A549 (cell line): Measurements from ENCODE around the gene EML4. TPM values are rescaled to one million over a fixed set of nuclear protein-coding genes. Genes with fewer than 3 reads are reported as not detected.
A peak's percentile ranks its signal among the peaks of the same experiment; 100 is the strongest.

Experiments
- ATAC-seq, 2 experiments: fragments of 200-7000 bp in 1 of 2; fragments of >200 bp in 1 of 2; cut with Nextera tagmentation in 1 of 2; cut with Tn5 transposase in 1 of 2; 3 replicates each; pipeline versions ENCODE4 v1.8.0 to v1.9.1; 2018 to 2020; ENCODE audit warnings: mild to moderate bottlenecking in 1 of 2, moderate library complexity in 1 of 2
- CTCF ChIA-PET: fragments of 300-600 bp; sonication (Branson Sonifier 250); formaldehyde crosslinking; extraction: SDS; loops from one replicate; lab custom pipeline; 2021; ENCODE audit warnings: antibody characterized with exemption, inconsistent platforms; lab: Yijun Ruan, JAX
- POLR2A ChIA-PET: fragments of 350-600 bp; formaldehyde crosslinking; extraction: SDS; loops from one replicate; lab custom pipeline; 2021; ENCODE audit warnings: antibody characterized with exemption, inconsistent platforms; lab: Yijun Ruan, JAX
- DNase-seq, 2 experiments: peaks; one replicate each; pipeline versions ENCODE4 v3.0.0 to v3.0.0-alpha.2; 2011 to 2016; ENCODE audit warnings: low read depth in 1 of 2, low spot score in 1 of 2
- FAIRE-seq: peaks from 2 replicates; lab custom pipeline; 2011; peaks lifted over from hg19 to GRCh38; lab: Jason Lieb, UNC
- H3K27ac ChIP-seq, 2 experiments: fragments of >200 bp; sonication (Bioruptor Twin); formaldehyde crosslinking; 3 replicates each; pipeline ENCODE4 v1.5.1; 2016 to 2017
- H3K4me1 ChIP-seq: fragments of >200 bp; sonication (Bioruptor Twin); formaldehyde crosslinking; 3 replicates; pipeline ENCODE4 v1.6.1; 2016
- H3K4me2 ChIP-seq: fragments of >200 bp; sonication (Bioruptor Twin); formaldehyde crosslinking; 3 replicates; pipeline ENCODE4 v1.6.1; 2016
- H3K4me3 ChIP-seq: fragments of >200 bp; sonication (Bioruptor Twin); formaldehyde crosslinking; 3 replicates; pipeline ENCODE4 v1.5.1; 2016
- H3K9me3 ChIP-seq: fragments of >200 bp; sonication (Bioruptor Twin); formaldehyde crosslinking; 3 replicates; pipeline ENCODE4 v1.6.1; 2016
- ATOH8 ChIP-seq: fragments of 250-450 bp; sonication (Bioruptor Pico); IDR thresholded peaks from 2 replicates; pipeline ENCODE4 v1.5.0; 2020; ENCODE audit warnings: low read depth, mild to moderate bottlenecking, moderate library complexity
- BHLHE40 ChIP-seq: IDR thresholded peaks from 2 replicates; pipeline ENCODE4 v1.6.1; 2012; ENCODE audit warnings: low read depth, low read length, inconsistent platforms
- CBX8 ChIP-seq: fragments of 200-600 bp; sonication (generic); IDR thresholded peaks from 2 replicates; pipeline ENCODE4 v1.6.1; 2016
- CEBPB ChIP-seq, 2 experiments: fragments of >200 bp in 1 of 2; sonication (Bioruptor Twin) in 1 of 2; formaldehyde crosslinking in 1 of 2; IDR thresholded peaks; 2 replicates each; pipeline ENCODE4 v1.6.1; 2012 to 2016
- EHF ChIP-seq: fragments of 250-450 bp; sonication (Bioruptor Pico); IDR thresholded peaks from 2 replicates; pipeline ENCODE4 v1.5.0; 2020; ENCODE audit warnings: mild to moderate bottlenecking
- EP300 ChIP-seq, 2 experiments: fragments of >200 bp; sonication (Bioruptor Twin); formaldehyde crosslinking; IDR thresholded peaks; 2 replicates in 1 of 2; 3 replicates in 1 of 2; pipeline ENCODE4 v1.6.1; 2016 to 2017
- ESRRA ChIP-seq: fragments of 150-350 bp; IDR thresholded peaks from 2 replicates; pipeline ENCODE4 v1.6.1; 2014; ENCODE audit warnings: mild to moderate bottlenecking, low read length, borderline replicate concordance
- FOSB ChIP-seq: fragments of 250-450 bp; sonication (Bioruptor Pico); IDR thresholded peaks from 2 replicates; pipeline ENCODE4 v1.5.0; 2020; ENCODE audit warnings: mild to moderate bottlenecking, moderate library complexity
- FOSL2 ChIP-seq, 2 experiments: fragments of 450-650 bp in 1 of 2; fragments of >200 bp in 1 of 2; sonication (Bioruptor Twin) in 1 of 2; formaldehyde crosslinking; IDR thresholded peaks; 2 replicates each; pipeline versions ENCODE4 v1.5.0 to v1.6.1; 2016 to 2020; ENCODE audit warnings: mild to moderate bottlenecking in 1 of 2, moderate library complexity in 1 of 2
- FOXS1 ChIP-seq: fragments of 250-450 bp; sonication (Bioruptor Pico); IDR thresholded peaks from 2 replicates; pipeline ENCODE4 v1.5.0; 2020; ENCODE audit warnings: mild to moderate bottlenecking, moderate library complexity
- GATA3 ChIP-seq: IDR thresholded peaks from 2 replicates; pipeline ENCODE4 v1.6.1; 2012; ENCODE audit warnings: borderline replicate concordance
- HMGXB4 ChIP-seq: fragments of 250-450 bp; sonication (Bioruptor Pico); IDR thresholded peaks from 2 replicates; pipeline ENCODE4 v1.5.0; 2021; ENCODE audit warnings: mild to moderate bottlenecking, moderate library complexity, borderline replicate concordance
- HOXB13 ChIP-seq: fragments of 250-450 bp; sonication (Bioruptor Pico); IDR thresholded peaks from 2 replicates; pipeline ENCODE4 v1.5.0; 2020; ENCODE audit warnings: low read depth, mild to moderate bottlenecking, moderate library complexity
- HOXB5 ChIP-seq: fragments of 250-450 bp; sonication (Bioruptor Pico); IDR thresholded peaks from 2 replicates; pipeline ENCODE4 v1.5.0; 2020; ENCODE audit warnings: mild to moderate bottlenecking, moderate library complexity
- KDM1A ChIP-seq: fragments of 200-600 bp; sonication (generic); IDR thresholded peaks from 2 replicates; pipeline ENCODE4 v1.6.1; 2016; ENCODE audit warnings: low read depth, mild to moderate bottlenecking
- KDM5A ChIP-seq: fragments of 200-600 bp; sonication (generic); IDR thresholded peaks from 2 replicates; pipeline ENCODE4 v1.6.1; 2016; ENCODE audit warnings: antibody characterized with exemption, mild to moderate bottlenecking
- MAFK ChIP-seq: fragments of 450-650 bp; IDR thresholded peaks from 2 replicates; pipeline ENCODE4 v1.6.1; 2014; ENCODE audit not compliant: partially characterized antibody
- MAX ChIP-seq: IDR thresholded peaks from 2 replicates; pipeline ENCODE4 v1.6.1; 2012
- NPAS2 ChIP-seq: fragments of 250-450 bp; sonication (Bioruptor Pico); IDR thresholded peaks from 2 replicates; pipeline ENCODE4 v1.8.0; 2022; ENCODE audit warnings: mild to moderate bottlenecking, moderate library complexity, borderline replicate concordance
- POLR2AphosphoS2 ChIP-seq: conservative IDR thresholded peaks from 2 replicates; pipeline ENCODE4 v1.6.1; 2012; ENCODE audit warnings: low read length, improper control_type of control experiment, inconsistent platforms
- RCOR1 ChIP-seq: fragments of 150-350 bp; IDR thresholded peaks from 2 replicates; pipeline ENCODE4 v1.6.1; 2014; ENCODE audit warnings: antibody characterized with exemption, low read length, low read depth
- SMC3 ChIP-seq: fragments of >200 bp; sonication (Bioruptor Twin); formaldehyde crosslinking; IDR thresholded peaks from 3 replicates; pipeline ENCODE4 v1.6.1; 2018; ENCODE audit warnings: inconsistent platforms
- SREBF2 ChIP-seq: fragments of 450-650 bp; IDR thresholded peaks from 2 replicates; pipeline ENCODE4 v1.6.1; 2014; ENCODE audit warnings: mild to moderate bottlenecking, moderate library complexity
- TP53 ChIP-seq: fragments of 250-450 bp; sonication (Bioruptor Pico); IDR thresholded peaks from 2 replicates; pipeline ENCODE4 v1.5.0; 2021; ENCODE audit warnings: mild to moderate bottlenecking, moderate library complexity
- ZFP36 ChIP-seq: fragments of 450-650 bp; IDR thresholded peaks from 2 replicates; pipeline ENCODE4 v1.6.1; 2014; ENCODE audit warnings: borderline replicate concordance; ENCODE audit not compliant: partially characterized antibody
- ZSCAN20 ChIP-seq: fragments of 250-450 bp; sonication (Bioruptor Pico); IDR thresholded peaks from 2 replicates; pipeline ENCODE4 v1.8.0; 2022; ENCODE audit warnings: mild to moderate bottlenecking, moderate library complexity
- WGBS: methylation state at CpG from one replicate; pipeline ENCODE4 v1.1.6; 2017; ENCODE audit errors: missing lambda C conversion rate; 5-methylcytosine and 5-hydroxymethylcytosine counted together
- polyA plus RNA-seq, 4 experiments: library from polyadenylated mRNA; depleted of rRNA in 3 of 4; stranded (reverse); fragments of >200 nt; fragmentation: RNase III in 1 of 4; extraction: RNeasy Plus Mini Kit Qiagen cat#74134 plus additional on column Dnase treatment in 1 of 4; gene quantifications; 2 replicates in 3 of 4; 3 replicates in 1 of 4; pipeline ENCODE4 v1.2.3, GENCODE V29; 2011 to 2017
- TF ChIP-seq, protein P1 (sequence below): IDR thresholded peaks from 2 replicates; pipeline ENCODE4 v1.6.1; 2012
- TF ChIP-seq, protein P2 (sequence below): fragments of >200 bp; sonication (Bioruptor Twin); formaldehyde crosslinking; IDR thresholded peaks from 2 replicates; pipeline ENCODE4 v1.6.1; 2016
- TF ChIP-seq, protein P3 (sequence below): fragments of >200 bp; sonication (Bioruptor Twin); formaldehyde crosslinking; IDR thresholded peaks from 3 replicates; pipeline ENCODE4 v1.6.1; 2016

The EML4 gene
- polyA plus RNA-seq, 2 of the 4 experiments (the other 2 are of a cell fraction) = 34.6 to 130 TPM

GRCh38 chr2:42332575-42332974 is 163.4 kb downstream of the EML4 start:
- FAIRE-seq (no peak), DNase-seq (no peak), ATAC-seq (no peak)
- WGBS = 98% methylated on average over 4 of the region's 4 CpGs
- TF ChIP-seq MAFK = peak; percentile 27
- no peak for TF ChIP-seq CEBPB (IDR thresholded peaks at IDR 0.05)
- ChIA-PET CTCF (interaction anchor here (1.0 to 1.4 kb wide), 2 partner anchors 32 to 102 kb away, joined by 3 read pairs; no protein-coding TSS in a partner anchor), POLR2A (no interaction called here)
- no peak overlapping the region; a peak in 1 of 6 replicates for H3K27ac ChIP-seq
- no peaks in the 10 kb centered on the region for H3K9me3 ChIP-seq
- H3K4me1 ChIP-seq = peaks cover 9% of the 10 kb centered on the region; the same call in 2 of the 3 replicates
- no peak overlapping the region for H3K4me3 ChIP-seq
- H3K4me2 ChIP-seq = no peak overlapping the region

GRCh38 chr2:42333579-42333978 is 164.4 kb downstream of the EML4 start:
- H3K4me1 ChIP-seq = peaks cover 6% of the 10 kb centered on the region; the same call in 2 of the 3 replicates
- 94% methylated on average over 4 of the region's 4 CpGs for WGBS
- POLR2A ChIA-PET = no interaction called here
- TF ChIP-seq SREBF2 (no peak), ZSCAN20 (no peak), FOXS1 (no peak), KDM1A (no peak), MAFK (no peak), NPAS2 (no peak), BHLHE40 (no peak), TP53 (CRISPR knock-in tag) (no peak), CEBPB (IDR thresholded peaks at IDR 0.05) (no peak), SMC3 (no peak), FOSL2 (IDR thresholded peaks at IDR 0.05) (no peak), FOSL2 (CRISPR knock-in tag; IDR thresholded peaks at IDR 0.05) (no peak), POLR2AphosphoS2 (no peak), CBX8 (no peak)
- TF ChIP-seq, protein P1, sequence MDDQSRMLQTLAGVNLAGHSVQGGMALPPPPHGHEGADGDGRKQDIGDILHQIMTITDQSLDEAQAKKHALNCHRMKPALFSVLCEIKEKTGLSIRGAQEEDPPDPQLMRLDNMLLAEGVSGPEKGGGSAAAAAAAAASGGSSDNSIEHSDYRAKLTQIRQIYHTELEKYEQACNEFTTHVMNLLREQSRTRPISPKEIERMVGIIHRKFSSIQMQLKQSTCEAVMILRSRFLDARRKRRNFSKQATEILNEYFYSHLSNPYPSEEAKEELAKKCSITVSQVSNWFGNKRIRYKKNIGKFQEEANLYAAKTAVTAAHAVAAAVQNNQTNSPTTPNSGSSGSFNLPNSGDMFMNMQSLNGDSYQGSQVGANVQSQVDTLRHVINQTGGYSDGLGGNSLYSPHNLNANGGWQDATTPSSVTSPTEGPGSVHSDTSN = no peak
- TF ChIP-seq, all 56 proteins: peak for 0
- ATAC-seq (no peak), DNase-seq (no peak), FAIRE-seq (no peak)
- Histone ChIP-seq H3K4me3 (no peak overlapping the region), H3K4me2 (no peak overlapping the region), H3K9me3 (no peaks in the 10 kb centered on the region), H3K27ac (no peak overlapping the region)
- CTCF ChIA-PET = interaction anchor here (1.0 to 1.6 kb wide), 3 partner anchors 10 to 103 kb away, joined by 3 read pairs; no protein-coding TSS in a partner anchor

DNA sequence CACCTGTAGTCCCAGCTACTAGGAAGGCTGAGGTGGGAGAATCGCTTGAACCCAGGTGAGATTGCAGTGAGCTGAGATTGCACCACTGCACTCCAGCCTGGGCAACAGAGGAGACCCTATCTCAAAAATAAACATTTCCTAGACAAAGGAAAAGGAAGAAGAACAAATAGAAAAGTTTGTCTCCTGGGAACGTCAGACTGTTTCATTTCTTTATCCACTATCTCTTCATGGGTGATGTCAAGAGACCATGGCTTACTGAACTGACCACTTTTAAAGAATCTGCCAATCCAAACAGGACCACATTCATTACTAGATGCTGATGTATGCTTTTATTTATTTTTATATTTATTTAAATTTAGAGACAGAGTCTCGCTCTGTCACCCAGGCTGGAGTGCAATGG is 165.1 kb downstream of the EML4 start:
- TF ChIP-seq CEBPB (IDR thresholded peaks at IDR 0.05) (no peak), ATOH8 (CRISPR knock-in tag) (no peak), EP300 (IDR thresholded peaks at IDR 0.05) (no peak), RCOR1 (no peak), GATA3 (no peak), SREBF2 (no peak), NPAS2 (no peak), HOXB13 (no peak), MAX (no peak), KDM5A (no peak), ZFP36 (no peak), HMGXB4 (CRISPR knock-in tag) (no peak), HOXB5 (CRISPR knock-in tag) (no peak), FOSB (CRISPR knock-in tag) (no peak), ESRRA (no peak), EHF (CRISPR knock-in tag) (no peak), FOXS1 (no peak)
- TF ChIP-seq, protein P2, sequence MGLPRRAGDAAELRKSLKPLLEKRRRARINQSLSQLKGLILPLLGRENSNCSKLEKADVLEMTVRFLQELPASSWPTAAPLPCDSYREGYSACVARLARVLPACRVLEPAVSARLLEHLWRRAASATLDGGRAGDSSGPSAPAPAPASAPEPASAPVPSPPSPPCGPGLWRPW = no peak
- TF ChIP-seq, protein P1 = no peak
- TF ChIP-seq, protein P3, sequence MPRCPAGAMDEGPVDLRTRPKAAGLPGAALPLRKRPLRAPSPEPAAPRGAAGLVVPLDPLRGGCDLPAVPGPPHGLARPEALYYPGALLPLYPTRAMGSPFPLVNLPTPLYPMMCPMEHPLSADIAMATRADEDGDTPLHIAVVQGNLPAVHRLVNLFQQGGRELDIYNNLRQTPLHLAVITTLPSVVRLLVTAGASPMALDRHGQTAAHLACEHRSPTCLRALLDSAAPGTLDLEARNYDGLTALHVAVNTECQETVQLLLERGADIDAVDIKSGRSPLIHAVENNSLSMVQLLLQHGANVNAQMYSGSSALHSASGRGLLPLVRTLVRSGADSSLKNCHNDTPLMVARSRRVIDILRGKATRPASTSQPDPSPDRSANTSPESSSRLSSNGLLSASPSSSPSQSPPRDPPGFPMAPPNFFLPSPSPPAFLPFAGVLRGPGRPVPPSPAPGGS = no peak
- TF ChIP-seq, all 56 proteins: peak for 0
- Histone ChIP-seq H3K4me1 (peaks cover 6% of the 10 kb centered on the region; the same call in 2 of the 3 replicates), H3K4me3 (no peak overlapping the region), H3K4me2 (no peak overlapping the region), H3K9me3 (no peaks in the 10 kb centered on the region), H3K27ac (no peak overlapping the region)
- WGBS = 92% methylated on average over 3 of the region's 3 CpGs
- DNase-seq (no peak), ATAC-seq (no peak), FAIRE-seq (no peak)
- ChIA-PET POLR2A (no interaction called here), CTCF (interaction anchor here (1.0 to 1.6 kb wide), 3 partner anchors 10 to 11 kb away, joined by 3 read pairs; no protein-coding TSS in a partner anchor)
